Measurements from ENCODE around the gene SESTD1. TPM values are rescaled to one million over a fixed set of nuclear protein-coding genes. Genes with fewer than 3 reads are reported as not detected.
"Not testable (repeated sequence)": the region's sequence is repeated elsewhere in the genome, so short reads cannot be mapped to it uniquely, and the experiment has no call there.

SESTD1 gene
- polyA plus RNA-seq, 1 donor, result 29.8 TPM

GRCh38 chr2:179268277-179268925 lies 3.8 kb upstream of the SESTD1 start:
- no peak for DNase-seq (ENCODE audit: low read depth)

DNA sequence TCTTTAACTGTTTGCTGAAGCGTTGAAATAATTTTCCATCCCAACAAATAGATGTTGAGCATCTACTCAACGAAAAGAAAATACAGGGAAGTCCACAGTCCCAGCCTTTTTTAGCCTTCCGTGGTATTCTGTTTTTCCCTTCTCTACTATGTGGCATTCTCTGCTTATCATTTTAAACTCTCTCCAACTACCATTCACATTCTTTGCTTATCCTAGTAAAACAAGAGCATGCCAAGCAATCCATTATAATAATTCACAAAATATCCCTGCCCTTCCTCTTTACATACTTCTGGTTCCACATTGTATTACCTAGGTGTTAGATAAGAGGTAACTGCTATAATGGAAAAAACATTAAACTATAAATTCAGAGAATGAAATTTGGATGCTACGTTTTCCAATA lies 1.6 kb upstream of the SESTD1 start:
- no peak for DNase-seq (ENCODE audit: low read depth)

DNA sequence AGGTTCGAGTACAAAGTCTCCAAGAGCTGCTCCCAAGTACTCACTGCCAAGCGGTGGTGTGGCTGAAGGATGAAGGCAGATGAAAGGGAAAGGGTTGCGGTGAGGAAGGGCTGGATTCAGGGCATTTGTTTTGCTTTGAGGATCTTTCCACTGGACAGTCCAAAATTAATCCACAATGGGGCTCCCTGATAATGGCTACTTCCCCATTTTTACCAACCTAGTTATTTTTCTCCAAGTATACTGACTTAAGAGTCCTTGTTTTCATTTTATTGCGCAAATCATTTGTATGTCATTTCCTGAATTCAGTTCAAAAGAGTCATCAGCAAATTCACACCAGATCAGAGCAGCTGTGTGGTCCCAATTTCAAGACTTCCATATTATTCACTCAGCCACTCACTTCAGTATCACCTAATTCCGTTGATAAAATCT lies 464 bp upstream of the SESTD1 start:
- no peak for DNase-seq (ENCODE audit: low read depth)

GRCh38 chr2:179263446-179264367 lies 925 bp downstream of the SESTD1 start:
- DNase-seq (ENCODE audit: low read depth), result no peak

GRCh38 chr2:179263015-179263414 lies 1.6 kb downstream of the SESTD1 start:
- DNase-seq (ENCODE audit: low read depth), result no peak

DNA sequence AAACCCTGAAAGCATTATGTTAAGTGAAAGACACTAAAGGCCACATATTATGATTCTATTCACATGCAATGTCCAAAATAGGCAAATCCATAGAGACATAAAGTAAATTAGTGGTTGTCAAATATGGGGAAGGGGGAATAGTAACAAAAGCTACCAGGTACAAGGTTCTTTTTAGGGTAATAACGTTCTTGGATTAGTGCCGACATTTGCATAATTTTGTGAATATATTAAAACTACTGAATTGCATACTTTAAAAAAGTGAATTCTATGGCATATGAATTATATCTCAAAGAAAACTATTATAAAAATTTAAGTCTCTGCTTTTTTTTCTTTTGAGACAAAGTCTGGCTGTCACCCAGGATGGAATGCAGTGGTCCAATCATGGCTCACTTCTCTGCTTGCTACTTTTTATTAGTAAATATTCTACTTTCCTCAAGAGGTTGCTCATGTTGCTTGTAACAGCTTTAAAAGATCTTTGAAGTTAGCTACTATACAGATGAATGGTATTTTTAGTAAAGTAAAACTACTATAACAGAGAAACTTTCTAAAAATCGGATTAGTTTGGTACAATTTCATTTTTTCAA lies 2.5 kb downstream of the SESTD1 start:
- DNase-seq (ENCODE audit: low read depth), result no peak

DNA sequence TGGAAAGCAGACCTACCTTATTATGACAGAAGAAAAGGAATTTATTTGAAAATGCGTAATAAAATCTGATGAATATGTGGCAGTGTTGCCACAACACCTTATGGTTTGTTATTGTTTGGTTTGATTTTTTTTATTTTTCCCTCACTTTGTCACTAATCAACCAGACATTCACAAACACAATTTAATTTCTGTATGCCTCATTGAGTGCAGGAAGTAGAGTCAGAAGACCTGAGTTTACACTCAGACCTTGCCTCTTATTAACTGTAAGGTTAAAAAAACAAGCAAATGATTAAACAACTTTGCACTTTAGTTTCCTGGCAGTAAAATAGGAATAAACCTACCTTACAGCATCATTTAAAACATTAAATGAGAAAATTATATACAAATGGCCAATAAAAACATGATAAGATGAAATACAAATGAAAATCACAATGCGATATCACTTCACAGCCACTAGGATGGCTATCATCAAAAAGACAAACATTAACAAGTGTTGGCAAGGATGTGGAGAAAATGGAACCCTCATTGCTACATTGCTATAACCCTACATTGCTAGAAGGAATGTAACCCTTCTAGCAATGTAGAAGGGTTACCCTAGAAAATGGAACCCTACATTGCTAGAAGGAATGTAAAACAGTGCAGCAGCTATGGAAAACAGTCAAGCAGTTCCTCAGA lies 3.3 kb downstream of the SESTD1 start:
- no peak for DNase-seq (ENCODE audit: low read depth)

DNA sequence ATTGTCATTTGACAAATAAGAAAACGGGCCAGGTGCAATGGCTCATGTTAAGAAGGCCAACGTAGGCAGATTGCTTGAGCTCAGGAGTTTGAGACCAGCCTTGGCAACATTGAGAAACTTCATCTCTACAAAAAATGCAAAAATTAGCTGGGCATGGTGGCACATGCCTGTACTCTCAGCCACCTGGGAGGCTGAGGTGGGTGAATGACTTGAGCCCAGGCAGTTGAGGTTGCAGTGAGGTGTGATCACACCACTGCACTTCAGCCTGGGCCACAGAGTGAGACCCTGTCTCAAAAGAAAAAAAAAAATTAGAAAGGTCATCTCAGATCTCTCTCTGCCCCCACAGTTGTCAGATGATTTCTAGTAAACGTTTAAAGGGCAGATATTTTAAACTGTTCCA lies 4.4 kb downstream of the SESTD1 start:
- DNase-seq (ENCODE audit: low read depth), result no peak

DNA sequence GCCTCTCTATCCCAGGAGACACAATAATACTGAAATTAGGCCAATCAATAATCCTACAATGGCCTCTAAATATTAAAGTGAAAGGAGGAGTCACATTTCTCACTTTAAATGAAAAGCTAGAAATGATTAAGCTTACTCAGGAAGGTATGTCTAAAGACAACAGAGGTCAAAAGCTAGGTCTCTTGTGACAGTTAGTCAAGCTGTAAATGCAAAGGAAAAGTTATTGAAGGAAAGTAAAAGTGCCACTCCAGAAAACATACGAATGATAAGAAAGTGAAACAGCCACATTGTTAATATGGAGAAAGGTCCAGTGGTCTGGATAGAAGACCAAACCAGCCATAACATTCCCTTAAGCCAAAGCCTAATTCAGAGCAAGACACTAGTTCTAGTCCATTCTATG lies 9.5 kb downstream of the SESTD1 start:
- DNase-seq (ENCODE audit: low read depth), result no peak

- no peak for DNase-seq (ENCODE audit: low read depth)
These were observed 11.4 kb downstream of the SESTD1 start for GRCh38 chr2:179253226-179253625.

GRCh38 chr2:179252423-179252822 lies 12.2 kb downstream of the SESTD1 start:
- no peak for DNase-seq (ENCODE audit: low read depth)

- DNase-seq (ENCODE audit: low read depth), result no peak
These were observed 12.8 kb downstream of the SESTD1 start for GRCh38 chr2:179251870-179252269.

GRCh38 chr2:179250848-179251504 lies 13.7 kb downstream of the SESTD1 start:
- no peak for DNase-seq (ENCODE audit: low read depth)

DNA sequence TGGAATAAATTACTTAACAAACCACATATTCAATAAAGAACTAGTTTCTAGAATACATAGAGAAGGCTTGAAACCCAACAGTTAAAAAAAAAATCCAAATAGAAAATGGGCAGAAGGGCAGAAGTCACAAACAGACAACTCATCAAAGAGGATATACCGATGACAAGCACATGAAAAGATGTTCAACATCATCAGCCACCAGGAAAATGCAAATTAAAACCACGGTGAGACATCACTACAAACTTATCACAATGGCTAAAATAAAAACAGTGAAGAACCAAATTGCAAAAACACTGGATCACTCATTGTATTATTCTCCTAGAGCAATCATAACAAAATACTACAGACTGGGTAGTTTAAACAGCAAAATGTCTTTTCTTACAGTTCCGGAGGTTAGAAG lies 14.5 kb downstream of the SESTD1 start:
- DNase-seq (ENCODE audit: low read depth), result no peak

DNA sequence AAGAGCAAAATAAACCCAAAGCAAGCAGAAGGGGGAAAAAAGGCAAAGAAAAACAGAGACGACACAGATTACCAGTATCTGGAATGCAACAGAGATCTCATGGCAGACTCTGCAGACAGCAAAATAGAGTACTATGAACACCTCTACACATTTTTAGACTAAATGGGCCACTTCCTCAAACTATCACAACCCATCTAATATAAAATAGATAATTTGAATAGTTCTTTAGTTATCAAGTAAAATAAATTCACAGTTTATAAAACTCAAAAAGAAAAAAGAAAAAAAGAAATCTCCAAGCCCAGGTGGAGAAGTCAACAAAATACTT lies 16.6 kb downstream of the SESTD1 start:
- no peak for DNase-seq (ENCODE audit: low read depth)

DNA sequence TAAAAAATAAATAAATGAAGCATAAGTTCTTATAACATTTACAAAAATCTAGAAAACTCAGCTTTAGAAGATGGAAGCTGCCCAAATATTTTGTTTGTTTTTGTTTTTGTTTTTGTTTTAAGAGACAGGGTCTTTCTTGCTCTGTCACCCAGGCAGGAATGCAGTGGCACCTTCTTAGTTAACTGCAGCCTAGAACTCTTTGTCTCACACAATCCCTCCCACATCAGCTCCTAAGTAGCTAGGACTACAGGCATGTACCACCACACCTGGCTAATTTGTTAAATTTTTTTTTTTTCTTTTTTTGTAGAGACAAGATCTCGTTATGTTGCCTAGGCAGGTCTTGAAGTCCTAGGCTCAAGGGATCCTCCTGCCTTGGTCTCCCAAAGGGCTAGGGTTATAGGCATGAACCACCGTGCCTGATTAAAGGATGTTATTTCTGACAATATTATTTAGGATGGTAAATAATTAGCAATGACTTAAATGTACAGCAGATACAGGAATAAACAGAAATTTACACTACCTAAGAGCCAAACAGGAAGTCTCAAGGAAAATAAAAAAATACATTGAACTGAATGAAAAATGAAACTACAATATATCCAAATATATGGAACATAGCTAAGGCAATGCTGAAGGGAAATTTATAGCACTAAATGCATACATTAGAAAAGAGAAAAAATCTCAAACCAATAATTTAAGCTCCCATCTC lies 17.2 kb downstream of the SESTD1 start:
- DNase-seq (ENCODE audit: low read depth), result no peak

GRCh38 chr2:179245843-179246242 lies 18.8 kb downstream of the SESTD1 start:
- not testable (repeated sequence) for DNase-seq (ENCODE audit: low read depth)

GRCh38 chr2:179243046-179243445 lies 21.6 kb downstream of the SESTD1 start:
- no peak for DNase-seq (ENCODE audit: low read depth)

DNA sequence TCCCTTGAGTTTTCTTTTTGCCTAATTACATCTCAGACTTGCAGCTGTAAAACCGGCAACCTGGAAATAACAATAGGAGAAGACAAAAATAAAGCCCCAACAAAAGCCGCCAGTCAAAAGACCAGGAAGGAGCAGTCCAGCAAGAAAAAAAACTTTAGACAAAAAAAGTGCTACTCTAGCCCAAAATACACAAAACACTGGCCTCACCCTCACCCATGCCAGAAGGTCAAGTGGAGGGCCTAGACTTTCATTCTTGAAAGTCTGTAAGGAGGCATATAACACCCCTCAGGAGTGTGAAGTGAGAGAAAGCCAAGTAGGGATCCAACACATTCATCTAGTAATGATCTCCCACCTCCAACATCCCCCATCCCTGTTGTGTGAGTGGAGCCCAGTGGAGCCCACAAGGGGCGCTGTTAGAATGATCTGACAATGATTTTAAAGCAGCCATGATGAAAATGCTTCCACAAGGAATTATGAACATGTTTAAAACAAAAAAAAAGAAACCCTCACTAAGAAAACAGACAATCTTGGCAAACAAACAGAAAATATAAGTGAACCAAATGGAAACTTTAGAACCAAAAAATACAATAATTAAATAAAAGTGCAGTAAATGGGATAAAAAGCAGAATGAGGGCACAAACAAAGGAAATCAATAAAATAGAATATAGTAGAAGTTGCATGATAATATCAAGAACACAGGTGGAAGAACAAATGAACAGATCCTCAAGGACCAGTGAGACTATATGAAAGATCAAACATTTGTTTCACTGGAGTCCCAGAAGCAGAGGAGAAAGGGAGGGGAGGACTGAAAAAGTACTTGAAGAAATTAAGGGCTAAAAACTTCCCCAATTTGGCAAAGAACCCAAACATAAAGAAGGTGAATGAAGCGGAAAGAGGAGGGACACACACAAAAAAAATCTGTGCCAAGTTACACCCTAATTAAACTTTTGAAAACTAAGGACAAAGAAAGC lies 23.9 kb downstream of the SESTD1 start:
- no peak for DNase-seq (ENCODE audit: low read depth)

DNA sequence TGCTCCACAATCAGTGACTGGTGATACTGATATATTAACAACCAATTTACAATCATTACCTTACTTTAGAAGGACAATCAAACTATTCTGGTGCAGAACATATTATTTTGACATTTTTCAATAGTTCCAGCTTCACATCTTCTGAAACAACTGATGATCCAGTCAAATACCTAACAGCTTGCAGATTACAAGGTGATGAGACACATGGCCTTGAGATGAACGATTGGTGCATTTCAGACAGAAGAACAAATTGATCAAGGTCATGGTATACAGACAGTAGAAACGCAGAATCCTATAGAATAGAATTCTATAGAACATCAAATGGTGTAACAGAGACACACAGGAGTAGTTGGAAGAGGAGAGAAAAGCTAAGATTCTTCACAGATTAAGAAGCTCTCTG lies 24.8 kb downstream of the SESTD1 start:
- no peak for DNase-seq (ENCODE audit: low read depth)

All from forelimb muscle (tissue), 1 donor.